Activated CD8-positive, alpha-beta memory T cell treated with anti-CD3 and anti-CD28 coated beads for 1 hour (primary cell): ENCODE data around the gene SKAP2.
"Not testable (repeated sequence)": the region's sequence is repeated elsewhere in the genome, so short reads cannot be mapped to it uniquely, and the experiment has no call there.

Source experiments
- DNase-seq, 2 donors: peaks; one replicate each; pipeline ENCODE4 v3.0.0-alpha.2; 2020; ENCODE audit warnings: low read depth in 1 of 2; ENCODE audit errors: extremely low read depth in 1 of 2

The SKAP2 gene

GRCh38 chr7:26857506-26858240 lies 6.7 kb downstream of the SKAP2 start:
- no peak for DNase-seq

GRCh38 chr7:26857170-26857505 lies 7.3 kb downstream of the SKAP2 start:
- no peak for DNase-seq

GRCh38 chr7:26856176-26856985 lies 8.0 kb downstream of the SKAP2 start:
- no peak for DNase-seq

GRCh38 chr7:26854876-26855855 lies 9.2 kb downstream of the SKAP2 start:
- DNase-seq, result no peak

GRCh38 chr7:26853788-26854393 lies 10.5 kb downstream of the SKAP2 start:
- no peak for DNase-seq

GRCh38 chr7:26850193-26850651 lies 14.2 kb downstream of the SKAP2 start:
- no peak for DNase-seq

GRCh38 chr7:26843705-26844104 lies 20.7 kb downstream of the SKAP2 start:
- DNase-seq, result no peak

GRCh38 chr7:26842897-26843296 lies 21.5 kb downstream of the SKAP2 start:
- DNase-seq, result no peak

GRCh38 chr7:26841003-26841739 lies 23.2 kb downstream of the SKAP2 start:
- no peak for DNase-seq

GRCh38 chr7:26836793-26837192 lies 27.6 kb downstream of the SKAP2 start:
- DNase-seq, result not testable (repeated sequence)

GRCh38 chr7:26815426-26815825 lies 49.0 kb downstream of the SKAP2 start:
- DNase-seq, result no peak

- no peak for DNase-seq
These were observed 51.0 kb downstream of the SKAP2 start for GRCh38 chr7:26813432-26813831.

GRCh38 chr7:26794541-26794940 lies 69.8 kb downstream of the SKAP2 start:
- no peak for DNase-seq

- no peak for DNase-seq
These were observed 71.8 kb downstream of the SKAP2 start for GRCh38 chr7:26792576-26792975.

GRCh38 chr7:26792006-26792405 lies 72.4 kb downstream of the SKAP2 start:
- no peak for DNase-seq

- no peak for DNase-seq
These were observed 74.8 kb downstream of the SKAP2 start for GRCh38 chr7:26789481-26790184.

GRCh38 chr7:26787701-26788100 lies 76.7 kb downstream of the SKAP2 start:
- DNase-seq, result no peak

GRCh38 chr7:26784118-26784517 lies 80.3 kb downstream of the SKAP2 start:
- no peak for DNase-seq

- no peak for DNase-seq
These were observed 81.9 kb downstream of the SKAP2 start for GRCh38 chr7:26782501-26782900.
